ENCODE measurements around the gene ST7.
"Not testable (repeated sequence)": the region's sequence is repeated elsewhere in the genome, so short reads cannot be mapped to it uniquely, and the experiment has no call there.

The ST7 gene

GRCh38 chr7:117025891-117026290 is 72.6 kb downstream of the ST7 start:
- DNase-seq (ENCODE audit: low read depth in 2 of 2) = no peak

DNA sequence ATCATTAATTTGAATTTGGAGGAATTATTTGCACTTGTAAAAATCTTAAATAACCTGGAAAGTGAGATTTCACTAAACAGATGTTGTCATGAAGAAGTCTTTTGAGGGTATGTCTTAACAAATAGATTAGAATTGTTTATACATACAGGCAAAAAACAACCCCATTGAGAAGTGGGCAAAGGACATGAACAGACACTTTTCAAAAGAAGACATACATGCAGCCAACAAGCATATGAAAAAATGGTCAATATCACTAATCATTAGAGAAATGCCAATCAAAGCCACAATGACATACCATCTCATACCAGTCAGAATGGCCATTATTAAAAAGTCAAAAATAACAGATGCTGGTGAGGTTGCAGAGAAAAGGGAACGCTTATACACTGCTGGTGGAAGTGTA is 77.0 kb downstream of the ST7 start:
- DNase-seq (ENCODE audit: low read depth in 2 of 2) = not testable (repeated sequence)

DNA sequence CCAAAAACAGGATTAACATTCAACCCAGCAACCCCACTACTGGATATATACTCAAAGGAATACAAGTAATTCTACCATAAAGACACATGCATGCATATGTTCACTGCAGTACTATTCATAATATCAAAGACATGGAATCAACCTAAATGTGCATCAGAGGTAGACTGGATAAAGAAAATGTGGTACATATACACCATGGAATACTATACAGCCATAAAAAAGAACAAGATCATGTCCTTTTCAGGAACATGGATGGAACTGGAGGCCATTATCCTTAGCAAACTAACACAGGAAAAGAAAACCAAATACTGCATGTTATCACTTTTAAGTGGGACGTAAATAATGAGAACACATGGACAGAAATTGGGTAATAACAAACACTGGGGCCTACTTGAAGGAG is 77.5 kb downstream of the ST7 start:
- not testable (repeated sequence) for DNase-seq (ENCODE audit: low read depth in 2 of 2)

DNA sequence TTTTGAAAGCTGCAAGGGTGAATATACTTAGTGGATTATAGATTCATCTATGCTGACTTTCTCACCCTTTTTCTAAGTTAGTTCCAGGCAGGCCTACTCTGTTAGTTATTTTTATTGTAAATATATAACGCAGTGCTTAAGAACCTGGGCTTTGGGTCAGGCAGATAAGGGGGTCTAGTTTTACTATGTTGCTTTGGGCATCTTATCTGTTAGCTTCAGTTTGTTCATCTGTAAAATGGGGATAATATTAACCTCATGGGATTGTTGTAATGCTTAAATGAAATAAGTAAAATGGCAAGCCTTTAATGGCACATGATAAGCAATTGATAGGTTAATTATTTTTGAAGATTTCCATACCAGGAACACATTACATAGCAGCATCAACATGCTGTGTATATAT is 79.5 kb downstream of the ST7 start:
- no peak for DNase-seq (ENCODE audit: low read depth in 2 of 2)

- DNase-seq (ENCODE audit: low read depth in 2 of 2) = no peak
These were observed 81.7 kb downstream of the ST7 start for GRCh38 chr7:117034851-117035464.

DNA sequence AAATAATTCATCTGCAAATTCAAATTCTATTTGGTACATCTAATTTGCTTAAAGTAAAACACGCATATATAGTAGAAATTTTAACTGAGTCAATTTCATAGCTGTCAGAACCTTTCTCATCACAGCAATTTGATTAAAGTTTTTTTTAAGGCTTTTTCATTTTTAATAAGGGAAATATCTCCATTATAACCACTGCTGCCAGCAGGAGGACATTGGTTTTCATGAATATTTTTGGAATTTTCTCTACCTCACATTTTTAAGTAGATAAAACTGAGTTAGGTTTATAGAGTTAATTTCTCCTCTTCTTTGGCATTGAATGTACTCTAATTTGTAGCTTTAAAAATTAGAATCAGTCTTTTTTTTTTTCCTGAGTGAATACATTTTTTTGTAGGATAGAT is 82.2 kb downstream of the ST7 start:
- no peak for DNase-seq (ENCODE audit: low read depth in 2 of 2)

DNA sequence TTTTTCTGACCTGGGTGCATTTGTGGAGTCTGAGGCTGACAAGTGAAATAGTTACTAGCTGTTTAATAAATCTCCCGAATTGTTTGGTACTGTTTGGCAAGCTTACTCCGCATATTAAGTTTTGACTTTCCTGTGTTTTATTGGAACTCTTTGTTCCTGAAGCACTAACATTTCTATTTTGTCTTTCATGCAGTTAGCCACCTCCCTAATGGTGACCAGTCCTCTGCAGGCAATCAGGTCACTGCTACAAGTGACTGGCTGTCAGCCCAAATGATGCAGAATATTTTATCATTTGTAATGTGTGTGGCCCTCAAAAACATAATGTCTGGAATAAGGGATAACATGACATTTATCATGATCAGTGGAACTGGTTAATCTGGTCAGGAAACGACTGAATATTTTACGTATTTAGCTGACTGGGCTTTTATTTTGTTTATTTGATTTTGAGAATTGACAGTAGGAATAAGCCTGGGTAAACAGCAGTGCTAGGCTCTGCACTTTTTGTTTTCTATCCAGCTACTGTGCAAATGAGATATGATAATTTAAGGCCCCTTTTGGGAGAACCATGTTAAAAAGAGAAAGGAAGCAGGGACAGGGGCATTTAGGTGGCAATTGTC is 82.9 kb downstream of the ST7 start:
- no peak for DNase-seq (ENCODE audit: low read depth in 2 of 2)

DNA sequence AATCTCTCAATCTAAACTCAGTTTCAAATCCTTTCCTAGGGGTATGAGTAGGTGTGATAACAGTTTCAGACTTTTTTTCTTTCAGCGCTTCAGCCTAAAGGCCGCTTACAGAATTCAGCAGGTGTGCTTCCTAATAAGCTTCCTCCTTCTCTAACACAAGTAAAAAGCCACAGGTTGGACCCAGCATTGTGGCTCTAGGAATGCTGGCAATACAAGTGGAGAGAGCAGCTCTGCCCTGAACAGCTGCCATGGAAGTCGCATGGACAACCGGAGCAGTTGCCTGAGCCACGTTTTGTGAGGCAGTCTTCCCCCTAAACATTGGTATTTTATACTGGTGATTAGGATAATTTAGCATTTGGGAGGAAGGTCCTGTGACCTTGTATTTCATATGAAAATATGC is 83.5 kb downstream of the ST7 start:
- DNase-seq (ENCODE audit: low read depth in 2 of 2) = no peak

GRCh38 chr7:117038408-117038807 is 85.1 kb downstream of the ST7 start:
- DNase-seq (ENCODE audit: low read depth in 2 of 2) = no peak

DNA sequence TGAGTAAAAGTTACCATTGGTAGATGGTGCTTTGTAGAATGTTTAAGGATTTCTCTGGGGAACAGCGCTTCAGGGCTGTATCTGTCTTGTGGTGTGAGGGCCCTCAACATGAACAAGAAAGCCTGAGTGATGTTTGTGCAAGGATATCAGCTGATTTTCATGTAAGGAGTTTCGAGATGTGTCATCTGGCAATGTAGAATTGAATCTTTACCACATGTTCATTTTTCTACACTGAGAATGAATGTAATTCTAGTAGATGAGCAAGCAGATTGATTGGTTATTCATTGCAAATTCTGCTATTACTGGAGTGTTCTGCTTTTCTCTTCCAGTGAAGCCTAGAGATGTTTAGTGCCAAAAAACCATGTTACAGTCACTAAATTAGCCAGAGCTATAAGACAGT is 87.7 kb downstream of the ST7 start:
- no peak for DNase-seq (ENCODE audit: low read depth in 2 of 2)

GRCh38 chr7:117041822-117042221 is 88.5 kb downstream of the ST7 start:
- no peak for DNase-seq (ENCODE audit: low read depth in 2 of 2)

GRCh38 chr7:117043108-117043825 is 90.0 kb downstream of the ST7 start:
- no peak for DNase-seq (ENCODE audit: low read depth in 2 of 2)

DNA sequence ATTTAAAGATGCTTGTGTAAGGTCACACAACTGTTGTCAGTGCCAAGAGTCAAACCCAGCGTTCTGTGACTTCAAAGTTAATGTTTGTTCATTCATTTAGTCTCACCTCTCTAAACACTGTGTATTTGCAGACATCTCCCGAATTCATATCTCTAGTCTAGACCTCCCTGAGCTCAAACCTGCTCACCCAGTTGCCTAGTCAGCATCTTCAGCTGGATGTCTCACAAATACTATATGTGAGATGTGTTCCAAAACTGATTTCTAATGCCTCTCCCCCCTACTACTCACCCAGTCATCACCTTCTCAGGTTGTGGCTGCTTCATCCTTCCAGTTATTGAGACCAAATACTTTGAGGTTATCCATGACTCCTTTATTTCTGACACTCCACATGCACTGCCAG is 91.4 kb downstream of the ST7 start:
- no peak for DNase-seq (ENCODE audit: low read depth in 2 of 2)

DNA sequence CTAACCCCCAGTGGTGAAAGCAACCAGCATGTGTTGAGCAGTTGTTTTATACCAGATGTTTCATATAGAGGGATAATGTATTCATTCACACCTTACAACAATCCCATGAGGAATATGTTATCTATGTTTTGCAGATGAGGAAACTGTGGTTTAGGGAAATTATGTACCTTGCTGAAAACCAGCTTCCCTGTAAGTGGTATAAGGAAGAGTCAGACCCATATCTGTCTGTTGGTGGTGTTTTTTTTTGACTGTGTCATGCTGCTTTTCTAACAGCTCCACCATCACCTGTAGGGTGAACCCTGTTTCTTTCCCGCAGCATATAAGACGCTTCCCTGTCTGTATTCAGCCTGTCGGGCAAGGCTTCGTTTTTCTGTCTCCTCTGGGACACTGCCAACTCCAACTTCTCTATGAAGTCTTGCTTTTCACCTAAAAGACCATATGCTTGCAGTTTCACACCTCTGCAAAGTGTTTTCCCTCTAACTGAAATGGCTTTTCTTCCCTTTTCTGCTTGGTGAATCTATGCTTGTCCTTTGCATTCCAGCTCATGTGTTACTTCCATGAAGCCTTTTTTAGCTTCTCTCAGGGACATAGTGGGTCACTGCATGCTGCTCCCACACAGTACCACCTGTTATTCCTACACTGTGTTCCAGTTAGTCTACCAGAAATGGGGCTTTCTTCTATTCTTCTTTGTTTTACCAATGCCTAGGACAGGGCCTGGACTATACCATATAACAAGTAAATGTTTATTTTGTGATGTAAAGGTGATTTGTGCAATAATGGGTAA is 92.8 kb downstream of the ST7 start:
- no peak for DNase-seq (ENCODE audit: low read depth in 2 of 2)

DNA sequence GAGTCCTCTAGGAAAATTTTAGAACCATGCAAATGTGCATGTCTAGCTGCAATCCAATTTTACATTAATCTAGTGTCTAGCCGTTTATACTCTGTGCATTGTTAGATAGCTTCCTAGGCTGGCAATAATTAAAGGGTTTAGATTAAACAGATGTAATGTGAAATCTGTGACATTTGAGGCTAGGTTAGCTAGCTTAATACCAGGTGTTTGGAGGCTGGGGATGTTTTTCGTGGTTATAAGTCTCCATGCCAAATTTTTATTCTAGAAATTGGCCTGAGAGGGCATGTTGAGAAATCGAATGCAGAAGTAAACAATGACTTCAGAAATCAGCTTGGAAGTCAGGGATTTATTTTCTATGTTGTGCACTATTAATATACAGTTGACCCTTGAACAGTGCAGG is 94.2 kb downstream of the ST7 start:
- no peak for DNase-seq (ENCODE audit: low read depth in 2 of 2)

DNA sequence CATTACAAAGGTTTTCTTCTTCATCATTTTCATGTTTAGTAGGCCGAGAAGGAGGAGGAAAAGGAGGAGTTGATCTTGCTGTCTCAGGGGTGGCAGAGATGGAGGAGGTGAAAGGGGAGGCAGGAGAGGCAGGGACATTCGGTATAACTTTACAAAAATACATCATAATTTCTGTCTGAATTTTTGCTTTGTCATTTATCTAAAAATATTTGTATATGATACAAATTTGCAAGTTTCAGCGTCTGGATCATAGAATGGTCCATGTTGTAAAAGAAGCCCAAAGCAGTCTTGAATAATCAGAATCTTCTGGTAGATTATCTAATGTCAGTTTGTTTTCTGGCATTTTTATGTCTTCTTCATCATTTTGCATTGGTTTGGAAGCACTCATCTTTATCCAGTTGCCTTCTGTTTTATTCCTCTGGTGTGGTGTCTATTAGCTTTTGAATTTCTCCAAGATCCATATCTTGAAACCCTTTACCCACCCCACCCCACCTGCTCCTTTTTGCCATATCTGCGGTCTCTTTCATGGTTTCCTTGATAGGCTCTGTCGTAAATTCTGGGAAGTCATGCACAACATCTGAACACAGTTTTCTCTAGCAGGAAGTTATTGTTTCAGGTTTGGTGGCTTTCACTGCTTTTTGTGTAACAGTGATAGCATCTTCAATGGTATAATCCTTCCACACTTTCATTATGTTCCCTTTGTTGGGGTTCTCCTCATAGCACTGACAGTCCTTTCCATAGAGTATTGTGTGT is 95.0 kb downstream of the ST7 start:
- DNase-seq (ENCODE audit: low read depth in 2 of 2) = no peak

DNA sequence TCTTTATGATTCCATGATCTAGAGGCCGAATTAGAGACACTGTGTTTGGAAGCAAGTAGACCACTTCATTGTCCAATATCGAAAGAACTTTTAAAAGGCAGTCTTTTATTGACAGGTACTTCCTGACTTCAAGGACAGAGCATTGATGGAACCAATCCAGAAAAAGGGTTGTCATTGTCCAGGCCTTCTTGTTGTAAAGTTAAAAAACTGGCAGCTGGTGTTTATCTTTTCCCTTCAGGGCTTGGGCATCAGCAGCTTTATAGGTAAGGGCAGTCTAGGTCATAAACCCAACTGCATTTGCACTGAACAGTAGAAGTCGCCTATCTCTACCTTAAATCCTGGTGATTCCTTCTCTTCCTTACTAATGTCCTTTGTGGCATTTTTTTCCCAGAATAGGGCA is 95.6 kb downstream of the ST7 start:
- no peak for DNase-seq (ENCODE audit: low read depth in 2 of 2)

DNA sequence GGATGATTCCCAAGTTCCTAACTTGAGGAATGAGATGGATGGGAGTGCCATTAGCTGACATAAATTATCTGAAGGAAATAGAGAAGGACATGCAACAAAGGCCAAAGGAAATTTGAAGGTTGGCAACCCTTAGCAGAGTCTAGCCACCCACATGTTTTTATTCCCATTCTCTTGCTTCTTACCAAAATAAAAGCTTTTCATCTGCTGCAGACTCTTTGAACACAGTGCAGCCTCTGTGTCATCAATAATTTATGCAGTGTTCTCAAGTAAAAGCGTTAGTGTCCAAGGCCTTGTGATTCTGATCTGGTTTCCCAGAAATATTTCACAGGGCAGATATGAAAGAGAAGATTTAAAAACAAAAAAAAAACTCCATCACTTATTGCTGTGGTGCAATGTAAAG is 98.5 kb downstream of the ST7 start:
- DNase-seq (ENCODE audit: low read depth in 2 of 2) = no peak

DNA sequence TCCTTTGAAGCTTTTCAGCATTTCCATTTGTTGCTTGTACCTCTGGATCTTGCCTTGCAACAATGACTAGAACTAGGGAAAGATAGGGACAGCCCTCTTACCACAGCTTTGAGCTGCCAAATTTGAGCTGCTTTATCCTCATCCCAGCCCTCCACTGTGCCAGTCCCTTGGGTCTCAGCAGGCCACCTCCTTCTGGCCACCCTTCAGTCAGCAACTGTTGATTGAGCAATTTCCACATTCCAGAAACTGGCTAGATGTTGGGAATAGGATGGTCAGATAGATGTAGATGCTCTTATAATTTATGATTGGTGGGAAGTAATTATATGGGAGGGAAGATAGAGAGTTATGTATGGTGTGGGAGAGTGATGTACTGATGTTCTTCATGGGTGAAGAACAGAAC is 100.1 kb downstream of the ST7 start:
- no peak for DNase-seq (ENCODE audit: low read depth in 2 of 2)

- no peak for DNase-seq (ENCODE audit: low read depth in 2 of 2)
These were observed 108.5 kb downstream of the ST7 start for GRCh38 chr7:117061751-117062150.

DNA sequence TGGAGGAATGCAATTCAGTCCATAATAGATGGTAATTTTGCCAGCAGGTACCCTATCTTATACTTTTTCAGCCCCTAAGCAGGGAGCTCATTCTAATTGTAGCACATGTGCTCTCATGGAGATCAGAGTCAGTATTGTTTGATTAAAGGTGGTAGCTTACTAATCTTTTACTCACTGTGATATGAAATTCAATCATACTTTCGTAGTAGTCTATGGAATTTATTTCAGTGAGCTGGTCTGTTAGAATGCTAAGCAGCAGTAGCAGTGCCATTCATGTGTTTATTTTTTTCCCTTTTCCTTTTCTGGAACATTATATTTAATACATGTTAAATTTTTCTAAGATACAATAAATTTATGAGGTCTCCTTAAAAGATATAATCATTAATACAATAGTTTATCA is 109.0 kb downstream of the ST7 start:
- DNase-seq (ENCODE audit: low read depth in 2 of 2) = no peak

DNA sequence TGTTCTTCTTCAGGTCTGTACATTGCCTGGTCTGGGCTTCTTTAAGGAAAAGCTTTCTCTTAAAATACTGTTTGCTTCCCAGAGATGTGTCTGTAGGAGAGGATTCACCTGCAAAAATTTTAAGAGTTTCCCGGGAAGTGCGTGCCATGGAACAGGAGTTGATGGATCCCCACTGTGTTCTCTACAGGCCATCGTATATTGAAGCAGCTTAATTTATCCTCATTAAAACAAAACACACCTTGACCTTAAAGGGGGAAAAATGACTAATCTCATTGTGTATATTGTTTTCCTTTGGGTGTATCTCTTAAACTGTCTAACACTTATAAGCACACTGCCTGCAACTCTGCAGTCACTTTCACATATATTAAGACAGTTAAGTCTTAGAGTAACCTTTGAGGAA is 111.4 kb downstream of the ST7 start:
- no peak for DNase-seq (ENCODE audit: low read depth in 2 of 2)

Measured in stimulated activated CD4-positive, alpha-beta T cell treated with anti-CD3 and anti-CD28 coated beads, Interleukin-4, amount 100 ng/mL, for 48 hours (primary cell).